A549 (cell line): Measurements from ENCODE around the gene NELFB.

ENCODE experiments used
- EP300 ChIP-seq, 2 experiments: fragments of >200 bp; sonication (Bioruptor Twin); formaldehyde crosslinking; IDR thresholded peaks; 2 replicates in 1 of 2; 3 replicates in 1 of 2; pipeline ENCODE4 v1.6.1; 2016 to 2017
- JUN ChIP-seq, 2 experiments: fragments of >200 bp; sonication (Bioruptor Twin); formaldehyde crosslinking; IDR thresholded peaks; 2 replicates in 1 of 2; 3 replicates in 1 of 2; pipeline ENCODE4 v1.6.1; 2016 to 2017
- KDM1A ChIP-seq: fragments of 200-600 bp; sonication (generic); IDR thresholded peaks from 2 replicates; pipeline ENCODE4 v1.6.1; 2016; ENCODE audit warnings: low read depth, mild to moderate bottlenecking
- MYC ChIP-seq: IDR thresholded peaks from 2 replicates; pipeline ENCODE4 v1.6.1; 2012; ENCODE audit warnings: mild to moderate bottlenecking, inconsistent platforms, low read length, improper control_type of control experiment, borderline replicate concordance
- TF ChIP-seq, protein P1 (sequence below): fragments of >200 bp; sonication (Bioruptor Twin); formaldehyde crosslinking; IDR thresholded peaks from 3 replicates; pipeline ENCODE4 v1.5.1; 2016
- TF ChIP-seq, protein P2 (sequence below): fragments of 200-600 bp; sonication (generic); IDR thresholded peaks from 2 replicates; pipeline ENCODE4 v1.6.1; 2016; ENCODE audit warnings: antibody characterized with exemption, mild to moderate bottlenecking, moderate library complexity

- no peak for TF ChIP-seq KDM1A
- TF ChIP-seq JUN (IDR thresholded peaks at IDR 0.05) = no peak
- TF ChIP-seq, protein P1, sequence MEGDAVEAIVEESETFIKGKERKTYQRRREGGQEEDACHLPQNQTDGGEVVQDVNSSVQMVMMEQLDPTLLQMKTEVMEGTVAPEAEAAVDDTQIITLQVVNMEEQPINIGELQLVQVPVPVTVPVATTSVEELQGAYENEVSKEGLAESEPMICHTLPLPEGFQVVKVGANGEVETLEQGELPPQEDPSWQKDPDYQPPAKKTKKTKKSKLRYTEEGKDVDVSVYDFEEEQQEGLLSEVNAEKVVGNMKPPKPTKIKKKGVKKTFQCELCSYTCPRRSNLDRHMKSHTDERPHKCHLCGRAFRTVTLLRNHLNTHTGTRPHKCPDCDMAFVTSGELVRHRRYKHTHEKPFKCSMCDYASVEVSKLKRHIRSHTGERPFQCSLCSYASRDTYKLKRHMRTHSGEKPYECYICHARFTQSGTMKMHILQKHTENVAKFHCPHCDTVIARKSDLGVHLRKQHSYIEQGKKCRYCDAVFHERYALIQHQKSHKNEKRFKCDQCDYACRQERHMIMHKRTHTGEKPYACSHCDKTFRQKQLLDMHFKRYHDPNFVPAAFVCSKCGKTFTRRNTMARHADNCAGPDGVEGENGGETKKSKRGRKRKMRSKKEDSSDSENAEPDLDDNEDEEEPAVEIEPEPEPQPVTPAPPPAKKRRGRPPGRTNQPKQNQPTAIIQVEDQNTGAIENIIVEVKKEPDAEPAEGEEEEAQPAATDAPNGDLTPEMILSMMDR = peak; percentile 54
- peak; percentile 23; the same call in 1 of the 2 replicates for TF ChIP-seq MYC
- no peak for TF ChIP-seq EP300 (IDR thresholded peaks at IDR 0.05)
- TF ChIP-seq, protein P2, sequence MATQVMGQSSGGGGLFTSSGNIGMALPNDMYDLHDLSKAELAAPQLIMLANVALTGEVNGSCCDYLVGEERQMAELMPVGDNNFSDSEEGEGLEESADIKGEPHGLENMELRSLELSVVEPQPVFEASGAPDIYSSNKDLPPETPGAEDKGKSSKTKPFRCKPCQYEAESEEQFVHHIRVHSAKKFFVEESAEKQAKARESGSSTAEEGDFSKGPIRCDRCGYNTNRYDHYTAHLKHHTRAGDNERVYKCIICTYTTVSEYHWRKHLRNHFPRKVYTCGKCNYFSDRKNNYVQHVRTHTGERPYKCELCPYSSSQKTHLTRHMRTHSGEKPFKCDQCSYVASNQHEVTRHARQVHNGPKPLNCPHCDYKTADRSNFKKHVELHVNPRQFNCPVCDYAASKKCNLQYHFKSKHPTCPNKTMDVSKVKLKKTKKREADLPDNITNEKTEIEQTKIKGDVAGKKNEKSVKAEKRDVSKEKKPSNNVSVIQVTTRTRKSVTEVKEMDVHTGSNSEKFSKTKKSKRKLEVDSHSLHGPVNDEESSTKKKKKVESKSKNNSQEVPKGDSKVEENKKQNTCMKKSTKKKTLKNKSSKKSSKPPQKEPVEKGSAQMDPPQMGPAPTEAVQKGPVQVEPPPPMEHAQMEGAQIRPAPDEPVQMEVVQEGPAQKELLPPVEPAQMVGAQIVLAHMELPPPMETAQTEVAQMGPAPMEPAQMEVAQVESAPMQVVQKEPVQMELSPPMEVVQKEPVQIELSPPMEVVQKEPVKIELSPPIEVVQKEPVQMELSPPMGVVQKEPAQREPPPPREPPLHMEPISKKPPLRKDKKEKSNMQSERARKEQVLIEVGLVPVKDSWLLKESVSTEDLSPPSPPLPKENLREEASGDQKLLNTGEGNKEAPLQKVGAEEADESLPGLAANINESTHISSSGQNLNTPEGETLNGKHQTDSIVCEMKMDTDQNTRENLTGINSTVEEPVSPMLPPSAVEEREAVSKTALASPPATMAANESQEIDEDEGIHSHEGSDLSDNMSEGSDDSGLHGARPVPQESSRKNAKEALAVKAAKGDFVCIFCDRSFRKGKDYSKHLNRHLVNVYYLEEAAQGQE = no peak
Measured at GRCh38 chr9:137286975-137287383, 31.9 kb downstream of the NELFB start.
